IPS-18c (cell line): Measurements from ENCODE around the gene CXCR4.
"Not testable (repeated sequence)": the region's sequence is repeated elsewhere in the genome, so short reads cannot be mapped to it uniquely, and the experiment has no call there.

Experiments used
- H3K4me3 ChIP-seq: 2 replicates; pipeline ENCODE4 v1.7.0; 2013; ENCODE audit warnings: low read depth, mild to moderate bottlenecking, low read length, moderate library complexity; ENCODE audit not compliant: insufficient read depth
- H3K9me3 ChIP-seq: one replicate; pipeline ENCODE4 v1.6.1; 2013; ENCODE audit warnings: mild to moderate bottlenecking, low read length, moderate library complexity; ENCODE audit not compliant: control insufficient read depth, insufficient read depth

CXCR4 gene

DNA sequence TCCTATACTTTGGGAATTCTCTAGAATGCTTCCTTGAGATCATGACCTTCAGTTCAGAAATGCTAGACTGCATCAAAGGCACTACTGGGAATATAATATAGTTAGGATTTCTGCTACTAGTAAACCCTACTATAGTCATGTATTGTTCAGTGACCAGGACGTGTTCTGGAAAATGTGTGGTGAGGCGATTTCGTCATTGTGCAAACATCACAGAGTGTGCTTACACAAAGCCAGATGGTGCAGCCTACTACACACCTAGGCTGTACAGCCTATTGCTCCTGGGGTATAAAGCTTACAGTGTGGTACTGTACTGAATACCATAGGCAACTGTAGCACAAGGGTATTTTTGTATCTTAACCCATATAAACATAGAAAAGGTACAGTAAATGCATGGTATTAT is 13.0 kb downstream of the CXCR4 start:
- H3K9me3 ChIP-seq, result peaks cover 2% of the 10 kb centered on the region
- no peak overlapping the region for H3K4me3 ChIP-seq

- H3K4me3 ChIP-seq, result no peak overlapping the region
- H3K9me3 ChIP-seq, result no peaks in the 10 kb centered on the region
Observed at GRCh38 chr2:136101042-136101441, 16.9 kb downstream of the CXCR4 start.

DNA sequence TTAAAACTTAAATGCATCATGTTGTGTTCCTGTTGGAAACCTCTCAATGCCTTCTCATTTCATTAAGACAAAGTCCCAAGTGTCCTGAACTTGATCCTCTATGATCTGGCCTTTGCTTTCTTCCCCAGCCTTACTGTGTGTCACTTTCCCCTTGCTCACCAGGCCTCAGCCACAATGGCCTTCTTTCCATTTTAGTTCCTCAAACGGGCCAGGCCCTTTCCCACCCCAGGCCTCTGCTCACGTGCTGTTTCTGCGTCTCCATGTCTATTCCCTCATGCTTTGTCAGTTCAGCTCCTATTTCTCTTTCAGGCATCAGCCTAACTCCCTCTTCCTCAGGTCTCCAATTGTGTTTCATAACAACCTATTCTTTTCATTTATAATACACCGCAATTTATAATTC is 19.5 kb downstream of the CXCR4 start:
- H3K4me3 ChIP-seq, result no peak overlapping the region

DNA sequence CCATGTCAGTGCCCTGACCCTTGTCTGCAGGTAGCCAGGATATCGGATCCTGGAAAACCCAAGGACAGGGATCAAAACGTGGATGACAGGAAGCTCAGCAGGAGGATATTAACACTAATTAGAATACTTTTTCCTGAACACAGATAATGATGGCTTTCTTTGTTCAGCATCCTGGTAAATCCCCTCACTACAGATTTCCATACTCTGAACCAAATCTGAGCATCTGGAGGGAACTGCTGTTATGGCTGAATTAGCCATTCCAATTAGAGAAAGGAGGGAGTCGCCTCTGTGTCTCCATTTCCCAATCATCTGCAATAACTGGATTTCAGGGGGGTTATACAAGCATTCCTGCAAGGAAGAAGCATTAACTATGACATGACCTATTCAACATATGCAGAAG is 24.4 kb downstream of the CXCR4 start:
- Histone ChIP-seq H3K4me3 (no peak overlapping the region), H3K9me3 (no peaks in the 10 kb centered on the region)

More for the DNA sequence above, 19.5 kb downstream of the CXCR4 start:
- no peaks in the 10 kb centered on the region for H3K9me3 ChIP-seq

DNA sequence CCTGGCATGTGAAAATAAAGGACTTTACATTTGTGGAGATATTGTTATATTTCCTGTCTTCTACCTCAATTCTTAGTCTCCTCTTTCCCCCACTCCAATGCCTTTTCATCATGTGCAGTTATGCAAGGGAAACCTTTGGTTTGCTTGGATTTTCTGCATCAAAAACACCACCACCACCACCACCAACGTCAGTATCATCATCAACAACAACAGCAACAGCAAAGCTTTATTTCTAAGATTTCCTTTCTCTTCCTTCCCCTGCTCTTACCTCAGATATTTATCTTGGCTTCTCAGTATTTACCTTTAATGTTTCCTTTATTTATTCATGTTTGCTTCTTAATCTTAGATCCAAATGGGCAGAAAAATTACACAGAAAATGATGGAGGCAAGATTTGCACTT is 26.1 kb downstream of the CXCR4 start:
- H3K9me3 ChIP-seq, result no peaks in the 10 kb centered on the region
- H3K4me3 ChIP-seq, result no peak overlapping the region

DNA sequence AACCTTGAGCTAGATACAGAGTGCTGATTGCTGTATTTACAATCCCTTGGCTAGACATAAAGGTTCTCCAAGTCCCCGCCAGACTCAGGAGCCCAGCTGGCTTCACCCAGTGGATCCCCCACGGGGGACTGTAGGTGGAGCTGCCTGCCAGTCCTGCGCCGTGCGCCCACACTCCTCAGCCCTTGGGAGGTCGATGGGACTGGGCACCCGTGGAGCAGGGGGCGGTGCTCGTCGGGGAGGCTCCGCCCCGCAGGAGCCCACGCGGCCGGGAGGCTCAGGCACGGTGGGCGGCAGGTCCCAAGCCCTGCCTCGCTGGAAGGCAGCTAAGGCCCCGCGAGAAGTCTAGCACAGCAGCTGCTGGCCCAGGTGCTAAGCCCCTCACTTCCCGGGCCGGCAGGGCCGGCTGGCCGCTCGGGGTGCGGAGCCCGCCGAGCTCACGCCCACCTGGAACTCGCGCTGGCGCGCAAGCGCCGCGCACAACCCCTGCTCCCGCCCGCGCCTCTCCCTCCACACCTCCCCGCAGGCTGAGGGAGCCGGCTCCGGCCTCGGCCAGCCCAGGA is 30.0 kb downstream of the CXCR4 start:
- not testable (repeated sequence) for H3K4me3 ChIP-seq, H3K9me3 ChIP-seq

GRCh38 chr2:136086253-136087016 is 31.5 kb downstream of the CXCR4 start:
- no peak overlapping the region for H3K4me3 ChIP-seq

GRCh38 chr2:136085453-136086209 is 32.3 kb downstream of the CXCR4 start:
- H3K9me3 ChIP-seq, result no peaks in the 10 kb centered on the region
- no peak overlapping the region for H3K4me3 ChIP-seq

More at GRCh38 chr2:136086253-136087016, 31.5 kb downstream of the CXCR4 start:
- H3K9me3 ChIP-seq, result no peaks in the 10 kb centered on the region

DNA sequence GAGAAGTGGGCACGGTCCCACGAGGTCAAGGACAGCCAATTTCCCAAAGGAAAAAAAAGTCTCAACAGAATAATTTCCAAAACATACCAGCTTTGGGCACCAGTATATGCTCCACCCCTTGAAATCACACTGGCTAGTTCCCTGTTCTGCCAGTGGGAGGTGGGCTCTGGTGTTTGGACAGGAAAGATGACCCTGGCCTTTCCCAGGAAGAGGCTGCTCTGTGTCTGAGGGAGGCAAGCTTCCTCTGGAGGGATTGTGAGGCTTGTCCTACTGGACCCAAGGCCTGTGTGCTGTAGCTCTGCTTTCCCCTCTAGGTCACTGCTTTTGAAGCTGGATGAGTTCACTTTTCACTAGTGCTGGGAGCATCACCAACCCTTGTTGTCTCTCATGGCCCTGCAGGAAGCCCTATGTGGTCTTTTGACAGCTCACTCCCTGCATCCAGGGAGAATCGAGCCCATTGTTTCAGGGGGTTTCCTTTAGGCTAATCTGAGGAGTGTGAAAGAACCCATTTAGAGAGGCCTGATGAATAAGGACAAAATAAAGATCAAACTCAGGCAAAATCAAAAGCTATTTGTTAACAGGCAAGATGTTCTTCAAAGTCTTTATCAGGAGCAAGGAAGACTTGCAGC is 36.3 kb downstream of the CXCR4 start:
- no peaks in the 10 kb centered on the region for H3K9me3 ChIP-seq
- H3K4me3 ChIP-seq, result no peak overlapping the region

GRCh38 chr2:136080114-136080513 is 37.8 kb downstream of the CXCR4 start:
- no peak overlapping the region for H3K4me3 ChIP-seq
- no peaks in the 10 kb centered on the region for H3K9me3 ChIP-seq

GRCh38 chr2:136077107-136077506 is 40.8 kb downstream of the CXCR4 start:
- Histone ChIP-seq H3K4me3 (no peak overlapping the region), H3K9me3 (no peaks in the 10 kb centered on the region)

GRCh38 chr2:136075476-136075875 is 42.5 kb downstream of the CXCR4 start:
- Histone ChIP-seq H3K9me3 (no peaks in the 10 kb centered on the region), H3K4me3 (no peak overlapping the region)

DNA sequence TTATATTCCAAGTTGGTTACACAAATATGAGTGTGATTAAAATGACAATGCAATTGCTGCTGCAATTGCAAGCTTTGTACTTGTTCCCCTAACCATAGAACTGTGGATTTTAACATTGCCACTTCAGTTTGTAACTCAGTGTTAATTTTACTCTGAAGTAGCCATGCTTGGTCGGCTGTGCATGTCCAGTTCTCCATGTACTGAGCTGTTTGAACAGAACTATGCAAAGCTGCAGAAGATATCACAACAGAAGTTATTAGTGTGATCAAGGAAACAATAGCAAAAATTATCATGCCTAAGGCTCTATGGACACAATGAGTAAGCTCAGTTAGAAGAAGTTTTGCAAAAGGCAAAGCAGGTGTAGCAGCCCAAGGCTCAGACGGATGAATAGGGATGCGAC is 45.3 kb downstream of the CXCR4 start:
- Histone ChIP-seq H3K4me3 (no peak overlapping the region), H3K9me3 (no peaks in the 10 kb centered on the region)

GRCh38 chr2:136071887-136072286 is 46.1 kb downstream of the CXCR4 start:
- not testable (repeated sequence) for H3K4me3 ChIP-seq, H3K9me3 ChIP-seq

GRCh38 chr2:136070913-136071312 is 47.0 kb downstream of the CXCR4 start:
- no peak overlapping the region for H3K4me3 ChIP-seq
- H3K9me3 ChIP-seq, result no peaks in the 10 kb centered on the region

- H3K9me3 ChIP-seq, result no peaks in the 10 kb centered on the region
- H3K4me3 ChIP-seq, result no peak overlapping the region
Observed at GRCh38 chr2:136069773-136070172, 48.2 kb downstream of the CXCR4 start.

GRCh38 chr2:136068581-136069227 is 49.2 kb downstream of the CXCR4 start:
- Histone ChIP-seq H3K4me3 (no peak overlapping the region), H3K9me3 (no peaks in the 10 kb centered on the region)
